Activated B cell treated with CpG ODN at 0.5 μM for 24 hours (primary cell): ENCODE results near the gene ASRGL1. TPM values are rescaled to one million over a fixed set of nuclear protein-coding genes. Genes with fewer than 3 reads are reported as not detected.
A peak's percentile ranks its signal among the peaks of the same experiment; 100 is the strongest.

ENCODE experiments used
- ATAC-seq: fragments of 200-7000 bp; cut with Tn5 transposase; one replicate; pipeline ENCODE4 v1.10.0; 2021; ENCODE audit warnings: low read depth, mild to moderate bottlenecking, moderate library complexity
- CTCF ChIA-PET: fragments of 350-600 bp; sonication (Branson Sonifier 250); formaldehyde crosslinking; loops from one replicate; lab custom pipeline; 2021; ENCODE audit warnings: antibody characterized with exemption; lab: Charles Lee
- POLR2A ChIA-PET: fragments of 350-600 bp; sonication (Branson Sonifier 250); formaldehyde crosslinking; loops from one replicate; lab custom pipeline; 2021; ENCODE audit warnings: antibody characterized with exemption; lab: Charles Lee
- DNase-seq: peaks from one replicate; pipeline ENCODE4 v3.0.0; 2022
- H3K27ac Mint-ChIP-seq: one replicate; pipeline ENCODE4 v1.8.0; 2020; ENCODE audit warnings: mixed read lengths
- H3K27me3 Mint-ChIP-seq: one replicate; pipeline ENCODE4 v1.8.0; 2021; ENCODE audit warnings: mixed read lengths
- H3K36me3 Mint-ChIP-seq: one replicate; pipeline ENCODE4 v1.8.0; 2021; ENCODE audit warnings: low read depth, mixed read lengths
- H3K4me1 Mint-ChIP-seq: one replicate; pipeline ENCODE4 v1.8.0; 2021; ENCODE audit warnings: mixed read lengths
- H3K4me3 Mint-ChIP-seq: one replicate; pipeline ENCODE4 v1.8.0; 2020; ENCODE audit warnings: mild to moderate bottlenecking, mixed read lengths
- H3K9me3 Mint-ChIP-seq: one replicate; pipeline ENCODE4 v1.8.0; 2020; ENCODE audit warnings: mixed read lengths
- intact Hi-C: fragments of 100-400 bp; cut with micrococcal nuclease; formaldehyde crosslinking; loops from one replicate; pipeline ENCODE4 v1.15.1; 2024
- total RNA-seq: library from RNA; stranded (reverse); gene quantifications from 2 replicates; pipeline ENCODE4 v1.2.3, GENCODE V29; 2022
- TF ChIP-seq, protein P1 (sequence below): fragments of 200-600 bp; IDR thresholded peaks from one replicate; pipeline ENCODE4 v1.8.0; 2022; ENCODE audit warnings: antibody characterized with exemption, mild to moderate bottlenecking

ASRGL1 gene
- total RNA-seq, 1 donor from 2014 or later: 0.98 TPM

DNA sequence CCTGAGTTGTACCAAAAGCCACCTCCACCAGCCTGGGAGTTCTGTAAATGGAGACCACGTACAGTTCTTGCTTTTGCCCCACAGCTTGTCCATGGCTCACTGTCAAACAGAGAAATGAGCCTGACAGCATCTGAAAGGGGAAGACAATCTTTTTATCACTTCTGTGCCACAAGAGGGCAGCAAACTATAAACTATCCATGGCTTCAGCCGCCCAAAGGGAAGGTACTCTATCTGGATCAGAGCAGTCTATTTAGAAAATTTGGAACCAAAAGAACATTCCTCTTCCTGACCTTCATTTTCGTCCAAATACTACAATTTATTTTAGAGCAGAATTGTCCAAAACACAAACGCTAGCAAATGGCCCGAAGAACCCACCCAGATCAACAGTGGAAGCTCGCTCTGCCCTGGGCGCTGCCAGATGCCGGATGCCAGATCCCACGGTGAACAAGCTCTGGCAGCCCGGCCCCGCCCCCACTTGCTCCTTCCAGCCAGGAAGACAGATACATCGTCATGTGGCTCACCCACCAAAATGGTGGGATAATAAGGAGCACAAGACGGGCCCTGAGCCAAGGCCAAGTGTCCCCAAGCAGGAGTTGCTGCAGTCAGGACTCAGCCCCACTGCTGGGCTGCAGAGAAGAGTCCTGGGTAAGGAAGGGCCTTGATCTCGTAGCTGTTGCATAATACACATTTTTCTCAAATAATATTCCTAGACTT, 57.7 kb downstream of the ASRGL1 start:
- no peak overlapping the region for H3K27ac Mint-ChIP-seq
- DNase-seq: no peak
- intact Hi-C loops: loop anchor here (1.0 kb wide), 3 partner anchors 165 to 467 kb away; no protein-coding TSS in a partner anchor

DNA sequence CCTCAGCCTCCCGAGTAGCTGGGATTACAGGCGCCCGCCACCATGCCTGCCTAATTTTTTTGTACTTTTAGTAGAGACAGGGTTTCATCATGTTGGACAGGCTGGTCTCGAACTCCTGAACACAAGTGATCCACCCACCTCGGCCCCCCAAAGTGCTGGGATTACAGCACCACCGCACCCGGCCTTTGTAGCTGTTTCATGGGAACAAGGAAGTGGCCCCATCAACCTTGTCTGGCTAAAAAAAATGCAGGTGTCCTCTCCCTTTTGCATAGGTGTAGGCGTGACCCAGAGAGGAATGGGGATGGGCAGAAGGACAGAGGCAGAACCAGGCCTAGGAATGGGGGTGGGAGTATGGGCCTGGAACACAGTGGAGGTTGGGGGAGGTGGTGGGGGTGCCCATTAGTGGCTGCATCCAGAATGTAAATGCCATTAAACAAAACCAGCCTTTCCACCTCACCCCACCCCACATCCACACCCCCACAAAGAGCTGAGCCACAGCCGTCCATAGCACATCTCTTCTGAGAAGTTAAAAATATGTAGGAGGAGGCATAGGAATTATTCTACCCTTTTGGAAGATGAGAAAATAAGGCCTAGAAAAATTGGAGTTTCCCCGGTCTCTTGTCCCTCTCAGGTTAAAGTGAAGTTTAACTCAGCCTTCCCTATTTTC, 58.8 kb downstream of the ASRGL1 start:
- H3K9me3 Mint-ChIP-seq: no peaks in the 10 kb centered on the region
- ChIA-PET POLR2A (interaction anchor here (0.7 to 1.2 kb wide), 2 partner anchors 29 to 269 kb away, joined by 3 to 4 read pairs; partner anchors contain the start of genes C11orf98 and CSKMT), CTCF (interaction anchor here (0.8 to 4.8 kb wide), 8 partner anchors 13 to 373 kb away, joined by 3 to 37 read pairs (median 10); no protein-coding TSS in a partner anchor)
- no peaks in the 10 kb centered on the region for H3K4me1 Mint-ChIP-seq
- DNase-seq (no peak), ATAC-seq (no peak)
- TF ChIP-seq, protein P1, sequence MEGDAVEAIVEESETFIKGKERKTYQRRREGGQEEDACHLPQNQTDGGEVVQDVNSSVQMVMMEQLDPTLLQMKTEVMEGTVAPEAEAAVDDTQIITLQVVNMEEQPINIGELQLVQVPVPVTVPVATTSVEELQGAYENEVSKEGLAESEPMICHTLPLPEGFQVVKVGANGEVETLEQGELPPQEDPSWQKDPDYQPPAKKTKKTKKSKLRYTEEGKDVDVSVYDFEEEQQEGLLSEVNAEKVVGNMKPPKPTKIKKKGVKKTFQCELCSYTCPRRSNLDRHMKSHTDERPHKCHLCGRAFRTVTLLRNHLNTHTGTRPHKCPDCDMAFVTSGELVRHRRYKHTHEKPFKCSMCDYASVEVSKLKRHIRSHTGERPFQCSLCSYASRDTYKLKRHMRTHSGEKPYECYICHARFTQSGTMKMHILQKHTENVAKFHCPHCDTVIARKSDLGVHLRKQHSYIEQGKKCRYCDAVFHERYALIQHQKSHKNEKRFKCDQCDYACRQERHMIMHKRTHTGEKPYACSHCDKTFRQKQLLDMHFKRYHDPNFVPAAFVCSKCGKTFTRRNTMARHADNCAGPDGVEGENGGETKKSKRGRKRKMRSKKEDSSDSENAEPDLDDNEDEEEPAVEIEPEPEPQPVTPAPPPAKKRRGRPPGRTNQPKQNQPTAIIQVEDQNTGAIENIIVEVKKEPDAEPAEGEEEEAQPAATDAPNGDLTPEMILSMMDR: no peak
- intact Hi-C loops: loop anchor here (1.0 kb wide), 3 partner anchors 164 to 466 kb away; no protein-coding TSS in a partner anchor
- peaks cover 6% of the 10 kb centered on the region for H3K27me3 Mint-ChIP-seq
- no peaks in the 10 kb centered on the region for H3K36me3 Mint-ChIP-seq
- no peak overlapping the region for H3K4me3 Mint-ChIP-seq
- no peak overlapping the region for H3K27ac Mint-ChIP-seq

More for the DNA sequence above, 57.7 kb downstream of the ASRGL1 start:
- ChIA-PET CTCF (interaction anchor here (0.7 to 4.8 kb wide), 21 partner anchors 11 to 597 kb away, joined by 3 to 37 read pairs (median 3); partner anchors contain the start of gene TUT1), POLR2A (interaction anchor here (1.0 to 1.3 kb wide), 4 partner anchors 161 to 447 kb away, joined by 3 to 5 read pairs (median 4); partner anchors contain the start of genes C11orf98, CSKMT and TUT1)
- H3K4me1 Mint-ChIP-seq: no peaks in the 10 kb centered on the region
- peak; percentile 79 for ATAC-seq
- H3K36me3 Mint-ChIP-seq: no peaks in the 10 kb centered on the region
- no peaks in the 10 kb centered on the region for H3K9me3 Mint-ChIP-seq
- TF ChIP-seq, protein P1: no peak
- H3K4me3 Mint-ChIP-seq: no peak overlapping the region
- peaks cover 6% of the 10 kb centered on the region for H3K27me3 Mint-ChIP-seq

DNA sequence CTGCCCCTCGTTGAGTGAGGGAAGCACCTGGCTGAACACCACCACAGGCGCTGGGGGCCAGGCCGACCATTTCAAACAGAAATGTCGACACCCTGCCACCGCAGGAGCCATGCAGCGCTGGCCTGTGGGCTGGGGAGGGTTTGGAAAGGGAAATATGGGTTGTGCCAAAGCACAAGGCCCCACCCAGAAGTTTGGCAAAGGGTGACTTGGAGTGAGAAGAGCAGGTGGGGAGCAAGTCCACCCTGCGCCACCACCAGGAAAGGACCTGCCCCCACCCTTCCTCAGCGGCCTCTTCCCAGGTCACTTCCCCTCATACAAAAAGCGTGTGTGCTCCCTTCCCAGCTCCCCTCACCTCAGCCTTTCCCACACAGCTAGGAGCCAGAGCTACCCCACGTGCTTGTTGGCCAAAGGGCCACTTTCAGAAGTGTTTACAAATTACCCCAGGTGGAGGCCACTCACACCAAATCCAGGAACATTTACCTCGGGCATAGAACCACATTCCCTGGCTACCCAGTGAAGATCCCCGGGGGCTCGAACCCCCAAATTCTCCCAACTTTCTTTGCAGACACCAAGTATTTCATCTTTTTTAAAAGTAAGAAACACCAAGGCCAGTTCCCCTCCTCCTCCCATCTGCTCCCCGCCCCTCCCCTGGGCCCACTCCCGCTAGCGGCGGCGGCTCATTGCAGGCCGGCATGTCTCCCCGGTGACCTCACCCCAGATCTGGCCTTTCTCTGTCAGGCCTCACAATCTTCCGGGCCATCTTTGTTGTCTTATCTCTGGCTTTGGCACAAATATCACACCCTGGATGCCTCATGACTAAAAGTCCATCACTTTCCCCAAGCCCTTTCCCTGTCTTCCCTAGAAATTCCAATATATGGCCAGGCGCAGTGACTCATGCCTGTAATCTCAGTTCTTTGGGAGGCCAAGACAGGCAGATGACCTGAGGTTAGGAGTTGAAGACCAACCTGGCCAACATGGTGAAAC, 61.1 kb downstream of the ASRGL1 start:
- ATAC-seq (no peak), DNase-seq (no peak)
- ChIA-PET CTCF (no interaction called here), POLR2A (no interaction called here)
- H3K36me3 Mint-ChIP-seq: no peaks in the 10 kb centered on the region
- TF ChIP-seq, protein P1: no peak
- H3K27me3 Mint-ChIP-seq: peaks cover 6% of the 10 kb centered on the region
- no peak overlapping the region for H3K27ac Mint-ChIP-seq
- H3K9me3 Mint-ChIP-seq: no peaks in the 10 kb centered on the region
- H3K4me3 Mint-ChIP-seq: no peak overlapping the region
- intact Hi-C loops: no loop called here
- peaks cover 9% of the 10 kb centered on the region for H3K4me1 Mint-ChIP-seq

DNA sequence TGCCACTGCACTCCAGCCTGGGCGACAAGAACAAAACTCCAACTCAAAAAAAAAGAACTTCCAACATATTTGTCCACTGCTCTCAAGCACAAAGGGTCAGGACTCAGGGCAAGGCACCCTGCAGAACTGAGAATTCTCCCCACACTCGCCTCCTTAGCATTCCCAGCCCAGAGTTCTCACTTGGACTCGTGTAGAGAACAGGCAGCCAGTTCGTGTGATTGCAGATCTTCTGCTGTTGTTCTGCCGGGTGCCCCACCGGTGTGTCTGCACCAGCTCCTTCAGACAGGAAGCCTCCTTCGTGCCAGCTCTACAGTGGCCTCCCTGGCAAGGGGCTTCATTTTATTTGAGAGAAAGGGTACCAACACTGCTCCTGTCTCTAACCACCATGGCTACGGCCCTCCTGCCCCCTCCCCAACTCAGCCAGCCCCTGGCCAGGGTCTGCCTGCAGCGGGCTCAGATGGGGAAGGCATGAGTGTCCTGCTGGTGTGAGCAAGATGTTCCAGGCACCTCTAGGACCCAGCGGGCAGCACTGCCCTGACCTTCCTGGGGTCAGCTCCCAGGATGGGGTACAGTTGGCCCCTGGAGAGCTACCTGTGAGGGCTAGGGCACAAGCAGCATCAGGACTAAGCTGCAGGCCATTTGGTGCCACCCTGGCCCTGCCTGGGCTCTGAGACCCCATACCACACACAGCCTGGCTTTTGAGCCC, 62.1 kb downstream of the ASRGL1 start:
- DNase-seq (no peak), ATAC-seq (no peak)
- CTCF ChIA-PET: no interaction called here
- H3K4me1 Mint-ChIP-seq: peaks cover 9% of the 10 kb centered on the region
- H3K36me3 Mint-ChIP-seq: no peaks in the 10 kb centered on the region
- TF ChIP-seq, protein P1: no peak
- no peak overlapping the region for H3K27ac Mint-ChIP-seq
- H3K27me3 Mint-ChIP-seq: peaks cover 6% of the 10 kb centered on the region
- H3K4me3 Mint-ChIP-seq: no peak overlapping the region
- POLR2A ChIA-PET: no interaction called here
- H3K9me3 Mint-ChIP-seq: no peaks in the 10 kb centered on the region
- intact Hi-C loops: no loop called here
